HG02623 (cell line): ENCODE results near the gene TAF15.

ENCODE experiments used
- ATAC-seq: cut with Tn5 transposase; IDR thresholded peaks from one replicate; pipeline ENCODE4 v1.9.1; 2021; ENCODE audit warnings: moderate library complexity; ENCODE audit not compliant: unreplicated experiment

The TAF15 gene

DNA sequence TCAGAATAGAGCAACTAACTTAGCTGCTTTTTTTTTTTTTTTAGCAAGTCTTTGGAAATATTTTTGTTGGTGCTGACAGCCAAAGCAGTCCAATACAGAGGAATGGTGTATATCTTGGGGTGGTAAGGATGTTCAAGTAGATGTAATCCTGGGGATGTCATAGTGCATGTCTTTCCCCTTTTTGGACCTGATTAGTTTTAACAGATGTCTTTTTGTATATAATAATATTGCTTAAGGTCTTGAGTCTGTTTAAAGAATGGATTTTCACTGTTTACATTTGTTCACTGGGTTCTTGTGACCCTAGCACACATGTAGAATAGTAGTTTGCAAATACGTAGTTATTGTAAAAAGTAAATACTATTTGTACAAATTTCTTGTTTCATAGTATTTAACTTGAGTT lies 7.9 kb downstream of the TAF15 start:
- ATAC-seq = no peak

DNA sequence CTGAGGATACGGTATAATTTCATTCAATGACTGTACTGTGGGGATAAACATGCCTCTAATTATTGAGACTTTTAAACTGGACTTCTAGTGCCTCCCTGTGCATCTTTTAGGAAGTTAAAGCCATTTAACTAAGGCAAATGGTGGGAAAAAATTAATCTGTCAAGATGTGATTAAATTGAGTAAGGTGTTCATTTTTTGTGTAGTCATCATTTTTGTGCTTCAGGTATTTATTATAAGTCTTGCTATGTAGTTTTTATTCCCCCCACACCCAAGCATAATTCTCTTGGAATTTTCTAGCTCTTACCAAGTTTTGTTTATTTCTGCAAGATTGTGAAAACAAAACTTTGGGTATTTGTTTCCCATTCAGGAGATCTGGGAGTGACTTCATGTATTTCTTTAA lies 10.2 kb downstream of the TAF15 start:
- no peak for ATAC-seq

DNA sequence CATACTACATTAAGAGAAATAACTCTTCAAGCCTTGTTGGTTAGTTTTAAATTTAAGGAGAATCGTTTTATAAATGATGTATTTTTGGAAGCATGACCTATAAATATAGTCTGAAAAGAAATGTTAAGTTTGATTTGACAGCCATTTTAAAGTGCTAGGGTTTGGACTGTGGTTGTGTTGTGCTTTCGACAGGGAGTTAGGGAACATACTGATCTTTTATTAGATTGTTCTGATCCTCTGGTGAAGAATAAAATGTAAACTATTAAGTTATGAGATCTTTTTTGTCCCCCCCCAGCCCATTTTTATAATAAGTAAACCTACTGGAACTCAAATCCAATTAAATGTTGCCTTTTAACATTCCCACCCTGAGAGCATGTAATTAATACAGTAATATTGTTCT lies 12.0 kb downstream of the TAF15 start:
- ATAC-seq = no peak

DNA sequence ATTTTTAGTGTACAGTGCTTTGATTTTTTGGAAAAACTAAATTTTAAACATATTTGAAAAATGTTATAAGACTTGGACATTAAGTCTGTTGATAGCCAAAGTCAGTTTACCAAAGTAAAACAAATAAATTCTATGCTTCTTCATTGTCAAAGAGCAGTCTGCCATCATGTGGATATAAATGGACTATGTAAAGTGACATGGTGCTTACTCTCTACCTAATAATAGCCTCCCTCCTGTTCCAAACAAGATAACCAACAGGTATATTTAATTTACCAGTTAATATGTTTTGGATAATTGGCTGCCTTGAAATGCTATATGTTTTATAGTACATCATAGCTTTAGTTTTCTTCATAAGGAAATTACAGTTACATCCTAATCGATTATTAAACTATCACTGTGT lies 15.9 kb downstream of the TAF15 start:
- no peak for ATAC-seq

DNA sequence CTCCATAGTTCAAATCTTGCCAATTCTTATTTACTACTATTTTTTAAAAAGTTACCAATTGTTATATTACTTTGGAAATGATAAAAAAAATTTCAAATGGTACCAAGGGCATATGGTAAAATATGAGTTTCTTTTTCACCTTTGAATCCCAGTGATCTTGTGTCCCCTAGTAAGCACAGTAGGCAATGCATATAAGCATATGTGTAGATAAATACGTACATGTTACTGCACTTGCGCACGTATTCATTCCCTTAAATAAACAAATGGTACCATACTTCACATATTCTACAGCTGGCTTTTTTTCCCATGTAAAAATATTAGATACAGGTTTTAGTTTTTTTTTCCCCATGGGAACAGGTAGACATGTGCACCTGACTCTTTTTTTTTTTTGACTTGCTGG lies 31.8 kb downstream of the TAF15 start:
- ATAC-seq = no peak

DNA sequence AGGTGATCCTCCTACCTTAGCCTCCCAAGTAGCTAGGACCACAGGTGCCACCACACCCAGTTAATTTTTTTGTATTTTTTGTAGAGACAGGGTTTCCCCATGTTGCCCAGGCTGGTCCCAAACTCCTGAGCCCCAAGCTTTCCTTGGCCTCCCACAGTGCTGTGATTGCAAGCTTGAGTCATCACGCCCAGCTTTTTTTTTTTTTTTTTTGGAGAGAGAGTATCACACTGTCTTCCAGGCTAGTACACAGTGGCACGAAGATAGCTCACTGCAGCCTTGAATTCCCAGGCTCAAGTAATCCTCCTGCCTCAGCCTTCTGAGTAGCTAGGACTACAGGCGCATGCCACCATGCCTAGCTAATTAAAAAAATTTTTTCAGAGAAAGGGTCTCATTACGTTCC lies 32.2 kb downstream of the TAF15 start:
- no peak for ATAC-seq

DNA sequence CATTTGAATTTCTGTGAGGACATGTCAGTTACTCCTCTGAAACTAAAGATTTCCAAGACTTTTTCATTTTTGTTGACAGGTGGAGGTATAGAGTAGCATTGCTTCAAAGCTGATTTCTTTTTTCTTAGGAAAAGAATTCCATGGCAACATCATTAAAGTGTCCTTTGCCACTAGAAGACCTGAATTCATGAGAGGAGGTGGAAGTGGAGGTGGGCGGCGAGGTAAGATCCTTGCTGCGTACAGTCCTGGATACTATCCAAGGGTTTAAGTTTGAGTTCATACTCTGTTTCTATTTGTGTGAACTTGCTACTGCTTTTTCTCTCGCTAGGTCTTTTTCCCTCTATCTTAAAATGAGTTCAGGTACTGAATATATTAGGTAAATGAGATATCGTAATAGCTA lies 33.0 kb downstream of the TAF15 start:
- no peak for ATAC-seq

DNA sequence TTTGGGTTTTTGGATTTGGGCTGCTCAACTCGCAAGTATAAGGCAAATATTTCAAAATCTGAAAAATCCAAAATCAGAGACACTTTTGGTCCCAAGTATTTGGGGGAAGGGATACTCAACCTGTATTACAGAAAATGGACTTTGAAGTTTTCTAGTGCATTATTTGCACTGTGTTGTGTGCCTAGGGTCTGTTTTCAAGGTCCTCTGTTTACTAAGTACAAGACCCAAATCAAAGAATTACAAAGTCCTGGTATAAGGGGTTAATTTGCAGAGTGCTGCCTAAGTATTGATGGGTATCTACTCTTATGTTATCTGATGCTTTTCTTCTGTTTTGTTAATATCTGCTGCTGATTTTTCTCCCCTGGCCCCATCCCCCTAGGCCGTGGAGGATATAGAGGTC lies 34.4 kb downstream of the TAF15 start:
- no peak for ATAC-seq

DNA sequence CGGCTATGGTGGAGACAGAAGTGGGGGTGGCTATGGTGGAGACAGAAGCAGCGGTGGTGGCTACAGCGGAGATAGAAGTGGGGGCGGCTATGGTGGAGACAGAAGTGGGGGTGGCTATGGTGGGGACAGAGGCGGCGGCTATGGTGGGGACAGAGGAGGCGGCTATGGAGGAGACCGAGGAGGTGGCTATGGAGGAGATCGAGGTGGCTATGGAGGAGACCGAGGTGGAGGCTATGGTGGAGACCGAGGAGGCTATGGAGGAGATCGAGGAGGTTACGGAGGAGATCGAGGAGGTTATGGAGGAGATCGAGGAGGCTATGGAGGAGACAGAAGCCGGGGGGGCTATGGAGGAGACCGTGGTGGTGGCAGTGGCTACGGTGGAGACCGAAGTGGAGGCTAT lies 35.3 kb downstream of the TAF15 start:
- ATAC-seq = no peak

DNA sequence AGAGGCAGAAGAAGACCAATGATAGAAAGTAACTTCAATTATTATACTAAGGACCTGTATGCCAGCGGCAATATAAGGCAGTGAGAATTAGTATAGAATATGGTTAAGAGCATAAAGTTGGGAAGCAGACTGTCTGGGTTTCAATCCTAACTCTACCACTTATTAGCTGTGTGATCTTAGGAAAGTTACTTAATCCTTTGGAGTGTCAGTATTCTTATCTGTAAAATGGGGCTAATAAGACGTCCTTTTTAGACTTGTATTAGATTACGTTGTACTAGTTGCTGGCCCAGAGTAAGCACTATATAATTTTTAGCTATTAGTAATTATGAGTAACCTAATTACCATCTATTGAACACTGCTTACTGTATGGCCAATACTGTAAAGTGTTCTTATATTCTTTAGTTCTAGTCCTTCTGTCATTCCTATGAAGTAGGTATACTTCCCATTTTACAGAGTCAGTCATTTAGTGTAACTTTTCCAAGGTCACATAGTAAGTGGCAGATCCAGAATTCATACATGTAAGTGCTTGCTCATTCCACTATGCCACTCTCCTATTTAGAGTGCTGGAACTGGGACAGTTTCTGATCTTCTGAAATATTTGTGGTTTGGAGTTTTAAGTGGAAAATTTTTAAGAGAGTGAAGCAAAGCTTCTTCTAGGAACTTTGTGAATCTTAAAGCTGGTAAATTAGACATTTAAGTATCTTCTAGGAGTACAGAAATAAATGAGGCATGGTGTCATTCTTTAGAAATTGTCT lies 36.9 kb downstream of the TAF15 start:
- no peak for ATAC-seq

DNA sequence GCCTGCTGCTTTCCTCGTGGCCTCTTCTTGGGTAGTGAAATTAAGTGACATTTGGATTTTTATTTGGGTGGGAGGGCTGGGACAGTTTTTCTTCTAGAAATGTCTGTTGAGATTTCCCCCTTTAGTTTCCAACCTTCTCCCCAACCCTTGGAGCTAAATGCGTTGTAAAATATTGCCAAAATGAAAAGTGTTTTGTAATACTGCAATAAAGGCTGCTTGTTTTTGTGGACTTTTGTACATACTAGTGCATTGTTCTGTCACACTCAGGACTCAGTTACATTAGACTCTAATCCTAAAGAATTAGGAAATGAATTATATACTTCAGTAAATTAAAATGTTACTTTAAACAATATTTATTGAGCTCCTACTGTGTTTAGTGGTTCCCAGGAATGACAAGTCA lies 37.7 kb downstream of the TAF15 start:
- ATAC-seq = no peak

DNA sequence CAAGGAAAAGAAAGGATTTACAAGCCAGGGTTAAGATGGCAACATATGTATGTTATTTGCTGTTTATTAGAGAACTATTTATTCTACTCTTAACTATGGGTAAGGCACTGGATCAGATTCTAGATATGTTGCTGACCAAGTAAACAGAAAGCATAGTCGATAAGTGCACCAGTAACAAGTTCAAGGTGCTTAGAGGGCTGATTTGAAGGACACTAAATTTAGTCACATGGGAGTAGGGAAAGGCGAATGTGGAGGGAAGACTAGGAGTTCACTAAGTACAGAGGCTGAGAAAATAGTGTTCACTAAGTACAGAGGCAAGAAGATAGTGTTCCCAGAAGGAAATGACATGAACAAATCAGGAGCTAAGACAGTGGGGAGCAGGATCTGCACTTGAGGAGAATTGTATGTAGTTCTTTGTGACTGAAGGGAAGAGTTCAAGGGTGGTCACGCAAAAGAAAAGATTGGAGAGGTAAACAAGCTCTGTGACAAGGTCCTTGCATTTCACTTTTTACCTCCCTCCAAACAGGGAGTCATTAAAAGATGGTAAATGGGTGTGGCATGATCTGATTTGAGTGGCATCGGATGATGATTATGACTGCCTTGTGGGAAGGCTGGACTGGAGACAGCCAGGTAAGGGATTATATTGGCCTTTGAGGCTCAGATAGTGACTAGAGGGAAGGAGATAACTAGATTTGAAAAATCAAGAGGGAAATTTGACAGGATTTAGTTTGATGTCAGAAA lies 38.5 kb downstream of the TAF15 start:
- no peak for ATAC-seq

DNA sequence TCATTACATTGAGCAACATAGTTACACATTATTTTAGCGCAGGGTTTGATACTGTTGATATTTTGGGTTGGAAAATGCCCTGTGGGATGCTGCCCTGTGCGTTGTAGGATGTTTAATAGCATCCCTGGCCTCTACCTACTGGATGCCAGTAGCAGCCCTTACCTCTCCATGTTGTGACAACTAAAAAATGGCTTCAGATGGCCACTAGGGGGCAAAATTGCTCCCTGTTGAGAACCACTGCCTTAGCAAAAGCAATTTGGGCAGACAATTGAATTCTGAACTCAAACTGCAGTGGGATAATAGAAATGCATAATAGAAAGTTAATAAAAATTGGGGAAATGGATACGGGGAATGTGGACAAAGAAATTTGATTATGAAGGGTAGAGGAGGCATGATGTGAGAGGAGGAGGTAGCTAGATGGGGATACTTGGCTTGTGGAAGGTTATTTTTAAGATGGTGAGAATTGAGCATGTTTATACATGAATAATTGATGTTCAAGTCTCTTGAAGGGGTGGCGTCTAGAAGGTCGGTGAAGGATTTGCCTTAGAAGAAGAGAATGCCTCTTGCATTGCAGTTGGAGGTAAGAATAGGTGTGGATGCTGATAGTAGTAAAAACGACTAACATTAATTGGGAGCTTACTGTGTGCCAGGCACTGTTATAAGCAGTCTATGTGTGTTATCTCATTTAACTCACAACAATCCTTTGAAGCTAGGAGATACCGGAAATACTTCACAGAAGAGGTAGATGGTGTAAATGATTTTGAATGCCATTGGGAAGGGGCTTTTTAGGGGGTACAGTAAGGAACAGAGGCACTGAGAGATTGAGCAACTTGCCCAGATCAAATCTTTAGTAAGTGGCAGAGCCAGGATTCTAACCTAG lies 40.4 kb downstream of the TAF15 start:
- no peak for ATAC-seq

DNA sequence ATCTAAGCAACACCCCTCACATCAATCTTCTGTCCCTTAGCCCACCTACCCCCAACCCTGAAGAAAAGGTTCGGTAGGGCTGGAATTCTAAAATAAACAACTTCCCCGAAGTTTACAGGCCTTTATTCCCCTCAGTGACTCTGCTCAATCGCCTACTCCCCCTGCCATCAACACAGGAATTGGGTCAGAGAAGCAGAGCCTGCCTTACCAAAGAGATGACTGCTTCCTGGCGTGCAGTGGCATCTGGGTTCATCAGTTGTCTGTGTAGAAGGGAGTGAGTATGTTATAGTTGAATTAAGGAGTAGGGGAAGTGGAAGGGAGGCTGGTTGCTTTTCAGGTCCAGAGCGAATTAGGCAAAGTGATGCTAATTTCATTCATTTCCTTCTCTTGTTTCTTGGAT lies 46.7 kb downstream of the TAF15 start:
- no peak for ATAC-seq

DNA sequence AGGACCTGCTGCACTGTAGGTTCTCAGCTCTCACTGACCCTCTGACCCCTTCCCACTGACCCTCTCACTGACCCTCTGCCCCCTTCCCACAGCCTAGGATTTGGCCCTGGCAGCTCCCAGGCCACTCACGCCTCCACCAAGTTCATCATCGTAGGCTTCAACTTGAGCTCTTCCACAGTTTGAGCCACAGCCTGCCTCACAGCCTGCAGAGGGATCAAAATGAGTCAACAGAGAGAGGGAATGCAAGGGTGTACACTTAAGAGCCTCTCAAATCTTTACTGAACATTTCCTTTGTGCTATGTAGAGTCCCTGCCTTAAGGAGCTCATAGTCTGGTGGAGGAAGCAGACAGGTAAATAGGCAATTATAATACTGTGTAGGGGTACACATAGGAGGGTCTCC lies 47.3 kb downstream of the TAF15 start:
- ATAC-seq = no peak

DNA sequence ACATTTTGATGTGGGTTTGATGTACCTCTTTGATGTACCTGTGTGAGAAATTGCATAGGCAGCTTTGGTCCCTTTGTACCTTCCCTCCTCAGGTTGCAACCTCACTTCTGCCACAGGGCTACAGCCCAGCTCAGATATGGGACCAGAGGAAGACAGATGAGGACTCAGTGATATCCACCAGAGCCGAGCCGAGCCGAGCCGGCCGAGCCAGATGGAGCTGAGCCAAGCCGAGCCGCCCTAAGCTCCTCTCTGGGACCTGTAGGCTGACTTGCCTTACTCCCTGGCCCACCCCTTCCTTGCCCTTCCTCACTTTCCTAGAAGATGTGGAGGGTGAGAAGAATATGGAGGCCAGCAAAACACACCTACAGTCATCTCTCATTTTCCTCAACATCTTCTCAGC lies 55.6 kb downstream of the TAF15 start:
- ATAC-seq = no peak

DNA sequence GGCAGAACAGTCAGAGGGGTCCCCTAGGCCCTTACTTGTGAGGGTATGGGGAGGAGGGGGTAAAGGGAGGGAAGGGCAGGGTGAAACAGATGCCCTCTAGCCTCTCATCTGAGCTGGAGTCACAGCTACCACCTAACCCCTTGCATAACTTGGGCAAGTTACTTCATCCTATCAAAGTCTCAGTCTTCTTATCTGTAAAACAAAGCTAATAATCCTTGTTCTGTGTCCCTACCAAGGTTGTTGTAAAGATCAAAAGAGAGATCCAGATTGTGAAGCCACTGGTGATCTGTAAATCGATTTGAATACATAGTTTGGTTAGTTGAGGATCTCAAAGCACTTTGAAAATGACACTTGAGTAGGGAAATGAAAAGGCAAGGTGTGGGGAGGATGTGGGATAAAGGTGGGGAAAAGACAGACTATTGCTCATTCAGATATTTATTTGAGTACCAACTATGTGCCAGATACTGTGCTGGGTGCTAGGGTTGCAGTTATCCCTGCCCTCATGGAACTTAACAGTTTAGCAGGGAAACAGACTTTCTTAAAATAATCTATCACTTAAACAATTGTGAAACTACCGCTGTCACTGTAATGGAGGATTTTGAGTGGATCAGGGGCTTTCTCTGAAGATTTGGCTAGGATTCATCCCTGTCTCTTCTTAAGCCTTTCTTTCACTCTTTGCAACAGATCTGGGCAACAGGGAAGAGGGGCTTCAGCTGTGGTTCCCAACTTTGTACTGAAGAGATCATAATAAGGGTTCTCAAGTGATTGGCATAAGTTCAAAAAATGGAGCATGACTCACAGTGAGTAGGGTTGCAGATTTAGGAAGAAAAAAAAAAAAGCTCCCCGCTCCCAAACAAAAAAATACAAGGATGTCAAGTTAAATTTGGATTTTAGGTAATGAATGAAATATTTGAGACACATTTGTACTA lies 56.4 kb downstream of the TAF15 start:
- ATAC-seq = no peak

DNA sequence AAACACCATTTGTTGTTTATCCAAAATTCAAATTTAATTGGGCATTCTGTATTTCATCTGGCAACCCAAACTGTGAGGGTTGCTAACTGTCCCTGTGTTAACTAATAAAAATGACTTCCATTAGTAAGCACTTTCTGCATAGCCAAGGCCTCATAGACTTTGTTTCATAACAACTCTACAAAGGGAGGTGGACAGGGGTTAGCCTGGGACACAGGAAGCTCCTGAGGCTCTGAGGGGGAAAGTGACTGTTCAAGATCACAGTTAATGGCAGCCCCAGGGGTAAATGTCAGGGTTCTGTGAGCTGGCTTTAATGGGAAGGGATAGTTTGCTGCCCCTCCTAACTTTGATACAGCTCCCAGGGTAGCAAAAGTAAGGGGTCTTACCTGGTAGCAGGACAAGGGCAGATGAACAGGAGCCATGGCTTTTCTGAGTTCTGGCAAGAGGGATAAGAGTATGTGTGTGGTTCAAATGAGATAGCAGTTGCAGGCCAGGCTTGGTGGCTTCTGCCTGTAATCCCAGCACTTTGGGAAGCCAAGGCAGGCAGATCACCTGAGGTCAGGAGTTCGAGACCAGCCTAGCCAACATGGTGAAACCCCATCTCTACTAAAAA lies 57.2 kb downstream of the TAF15 start:
- ATAC-seq = no peak

DNA sequence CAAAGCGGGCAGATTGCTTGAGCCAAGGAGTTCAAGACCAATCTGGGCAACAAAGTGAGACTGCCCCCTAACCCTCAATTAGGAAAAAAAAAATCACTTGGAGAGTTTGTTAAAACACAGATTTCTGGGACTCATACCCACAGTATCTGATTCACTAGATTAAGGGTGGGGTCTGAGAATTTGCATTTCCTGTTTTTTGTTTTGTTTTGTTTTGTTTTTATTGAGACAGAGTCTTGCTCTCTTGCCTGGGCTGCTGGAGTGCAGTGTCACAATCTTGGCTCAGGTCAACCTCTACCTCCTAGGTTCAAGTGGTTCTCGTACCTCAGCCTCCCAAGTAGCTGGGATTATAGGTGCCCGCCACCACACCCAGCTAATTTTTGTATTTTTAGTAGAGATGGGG lies 58.3 kb downstream of the TAF15 start:
- no peak for ATAC-seq

DNA sequence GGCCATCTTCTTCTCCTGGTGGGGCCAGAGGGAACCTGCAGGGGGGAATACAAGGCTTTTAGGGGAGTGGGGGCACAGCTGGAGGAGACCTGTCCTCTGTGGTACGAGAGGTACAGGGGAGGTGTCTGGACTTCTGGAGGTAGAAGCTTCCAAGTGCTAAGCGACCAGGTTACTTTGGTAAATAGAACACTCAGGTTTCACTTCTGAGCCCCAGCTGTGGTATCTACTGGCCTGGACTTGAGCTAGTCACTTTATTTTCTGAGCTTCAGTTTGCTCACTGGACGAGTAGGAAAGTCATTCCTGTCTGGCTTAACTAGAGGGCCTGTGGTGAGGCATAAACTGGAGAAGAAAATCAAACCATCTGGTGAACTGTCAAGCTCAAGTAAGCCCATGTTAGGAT lies 59.5 kb downstream of the TAF15 start, which contains the start of gene HEATR9:
Gene HEATR9 (minus strand): TSS at position 155 of the 400 bp plus-strand sequence. CDS start 149 bp downstream, at position 6.
- no peak for ATAC-seq
